Astrocyte (in vitro differentiated cells and primary cell): ENCODE data around the gene SRR.

Source experiments
- CTCF ChIP-seq: IDR thresholded peaks from 2 replicates; pipeline ENCODE4 v1.5.1; 2011; ENCODE audit warnings: low read depth, mild to moderate bottlenecking, inconsistent platforms, low read length, moderate library complexity; ENCODE audit not compliant: insufficient read depth
- EZH2 ChIP-seq: IDR thresholded peaks from 2 replicates; pipeline ENCODE4 v1.6.1; 2012; ENCODE audit warnings: mild to moderate bottlenecking, low read length, inconsistent platforms; ENCODE audit not compliant: insufficient read depth

- TF ChIP-seq CTCF (no peak), EZH2 (no peak)
These were observed 36.4 kb upstream of the SRR start for GRCh38 chr17:2267354-2267753.
